ENCODE measurements around the gene CSNK1E.

The CSNK1E gene

GRCh38 chr22:38271927-38272372 is 45.3 kb downstream of the CSNK1E start:
- DNase-seq = no peak

GRCh38 chr22:38271101-38271500 is 46.1 kb downstream of the CSNK1E start:
- no peak for DNase-seq

- DNase-seq = no peak
Measured at GRCh38 chr22:38270091-38270992, 46.9 kb downstream of the CSNK1E start.

GRCh38 chr22:38269466-38269865 is 47.8 kb downstream of the CSNK1E start:
- DNase-seq = no peak

- DNase-seq = no peak
Measured at GRCh38 chr22:38267086-38267485, 50.1 kb downstream of the CSNK1E start.

- no peak for DNase-seq
Measured at GRCh38 chr22:38266120-38266519, 51.1 kb downstream of the CSNK1E start.

- DNase-seq = no peak
Measured at GRCh38 chr22:38264322-38264843, 52.9 kb downstream of the CSNK1E start.

- DNase-seq = no peak
Measured at GRCh38 chr22:38262051-38262795, 55.0 kb downstream of the CSNK1E start.

GRCh38 chr22:38260761-38261681 is 56.2 kb downstream of the CSNK1E start:
- no peak for DNase-seq

- DNase-seq = no peak
Measured at GRCh38 chr22:38259370-38259769, 57.9 kb downstream of the CSNK1E start.

- DNase-seq = no peak
Measured at GRCh38 chr22:38258895-38259294, 58.3 kb downstream of the CSNK1E start.

- no peak for DNase-seq
Measured at GRCh38 chr22:38257650-38258250, 59.5 kb downstream of the CSNK1E start.

- no peak for DNase-seq
Measured at GRCh38 chr22:38257181-38257580, 60.1 kb downstream of the CSNK1E start.

- no peak for DNase-seq
Measured at GRCh38 chr22:38255697-38256096, 61.5 kb downstream of the CSNK1E start.

- no peak for DNase-seq
Measured at GRCh38 chr22:38251341-38251692, 65.9 kb downstream of the CSNK1E start.

- DNase-seq = no peak
Measured at GRCh38 chr22:38250643-38251340, 66.4 kb downstream of the CSNK1E start.

- DNase-seq = no peak
Measured at GRCh38 chr22:38249803-38250642, 67.2 kb downstream of the CSNK1E start.

- DNase-seq = no peak
Measured at GRCh38 chr22:38249301-38249700, 67.9 kb downstream of the CSNK1E start.

GRCh38 chr22:38248280-38248679 is 69.0 kb downstream of the CSNK1E start:
- no peak for DNase-seq

GRCh38 chr22:38247713-38248112 is 69.5 kb downstream of the CSNK1E start:
- no peak for DNase-seq

GRCh38 chr22:38246692-38247091 is 70.5 kb downstream of the CSNK1E start:
- DNase-seq = no peak

All from NCI-H1930 (cell line).